Trophoblast cell (in vitro differentiated cells and primary cell): ENCODE measurements around the gene DNAJC22.
"Not testable (repeated sequence)": the region's sequence is repeated elsewhere in the genome, so short reads cannot be mapped to it uniquely, and the experiment has no call there.

Experiments used
- DNase-seq, 2 donors: peaks; one replicate each; pipeline ENCODE4 v3.0.0-alpha.2; 2016
- H2AFZ ChIP-seq: 2 replicates; pipeline ENCODE4 v1.6.1; 2013; ENCODE audit warnings: low read length, moderate library complexity, mild to moderate bottlenecking; ENCODE audit not compliant: insufficient read depth, poor library complexity
- H2AK5ac ChIP-seq: 2 replicates; pipeline ENCODE4 v1.6.1; 2013; ENCODE audit warnings: mild to moderate bottlenecking, low read length
- H2BK120ac ChIP-seq: 2 replicates; pipeline ENCODE4 v1.6.1; 2013; ENCODE audit warnings: low read length, mild to moderate bottlenecking, moderate library complexity; ENCODE audit not compliant: insufficient read depth, poor library complexity
- H2BK12ac ChIP-seq: 2 replicates; pipeline ENCODE4 v1.6.1; 2013; ENCODE audit warnings: mild to moderate bottlenecking, low read length, moderate library complexity
- H2BK5ac ChIP-seq: 2 replicates; pipeline ENCODE4 v1.6.1; 2013; ENCODE audit warnings: low read length, low read depth, moderate library complexity, mild to moderate bottlenecking; ENCODE audit not compliant: poor library complexity
- H3K14ac ChIP-seq: 2 replicates; pipeline ENCODE4 v1.6.1; 2013; ENCODE audit warnings: mild to moderate bottlenecking, low read length
- H3K18ac ChIP-seq: 2 replicates; pipeline ENCODE4 v1.6.1; 2013; ENCODE audit warnings: mild to moderate bottlenecking, low read length
- H3K23ac ChIP-seq: 2 replicates; pipeline ENCODE4 v1.6.1; 2013; ENCODE audit warnings: low read length
- H3K27ac ChIP-seq: 2 replicates; pipeline ENCODE4 v1.5.1; 2013; ENCODE audit warnings: low read depth, mild to moderate bottlenecking, inconsistent platforms, low read length, moderate library complexity
- H3K27me3 ChIP-seq: 2 replicates; pipeline ENCODE4 v1.6.1; 2013; ENCODE audit warnings: inconsistent platforms, mild to moderate bottlenecking, low read length, moderate library complexity; ENCODE audit not compliant: insufficient read depth
- H3K36me3 ChIP-seq, 2 experiments: 1 replicate in 1 of 2; 2 replicates in 1 of 2; pipeline ENCODE4 v1.6.1; 2013; ENCODE audit warnings: low read length in 2 of 2, mild to moderate bottlenecking in 2 of 2, moderate library complexity in 1 of 2; ENCODE audit not compliant: insufficient read depth in 2 of 2, control insufficient read depth in 1 of 2
- H3K4ac ChIP-seq: 2 replicates; pipeline ENCODE4 v1.6.1; 2013; ENCODE audit warnings: low read depth, mild to moderate bottlenecking, low read length, moderate library complexity
- H3K4me1 ChIP-seq, 2 experiments: 1 replicate in 1 of 2; 2 replicates in 1 of 2; pipeline ENCODE4 v1.6.1; 2013; ENCODE audit warnings: low read length in 2 of 2, mild to moderate bottlenecking in 2 of 2, moderate library complexity in 1 of 2; ENCODE audit not compliant: insufficient read depth in 2 of 2, control insufficient read depth in 1 of 2
- H3K4me2 ChIP-seq: 2 replicates; pipeline ENCODE4 v1.6.1; 2013; ENCODE audit warnings: inconsistent platforms, mild to moderate bottlenecking, low read length, moderate library complexity
- H3K4me3 ChIP-seq: 2 replicates; pipeline ENCODE4 v1.5.1; 2013; ENCODE audit warnings: mild to moderate bottlenecking, low read depth, low read length, inconsistent platforms
- H3K79me1 ChIP-seq: one replicate; pipeline ENCODE4 v1.6.1; 2013; ENCODE audit warnings: low read length
- H3K79me2 ChIP-seq: 2 replicates; pipeline ENCODE4 v1.6.1; 2013; ENCODE audit warnings: low read length, mild to moderate bottlenecking; ENCODE audit not compliant: control insufficient read depth, insufficient read depth, poor library complexity
- H3K9ac ChIP-seq: 2 replicates; pipeline ENCODE4 v1.6.1; 2013; ENCODE audit warnings: mild to moderate bottlenecking, low read length
- H3K9me3 ChIP-seq: 2 replicates; pipeline ENCODE4 v1.6.1; 2013; ENCODE audit warnings: low read depth, mild to moderate bottlenecking, control low read depth, inconsistent platforms, low read length; ENCODE audit not compliant: insufficient read depth
- H4K12ac ChIP-seq: 2 replicates; pipeline ENCODE4 v1.6.1; 2013; ENCODE audit warnings: low read depth, mild to moderate bottlenecking, low read length, moderate library complexity
- H4K8ac ChIP-seq: 2 replicates; pipeline ENCODE4 v1.6.1; 2013; ENCODE audit warnings: low read depth, mild to moderate bottlenecking, low read length, moderate library complexity
- H4K91ac ChIP-seq: one replicate; pipeline ENCODE4 v1.6.1; 2013; ENCODE audit warnings: low read depth, mild to moderate bottlenecking, low read length, moderate library complexity
- WGBS: extraction: QIAGEN DNeasy Blood & Tissue Kit; methylation state at CpG from one replicate; pipeline ENCODE4 v1.1.7; 2013; ENCODE audit warnings: missing lambda C conversion rate; ENCODE audit not compliant: insufficient read length, insufficient coverage; ENCODE audit errors: extremely low coverage; 5-methylcytosine and 5-hydroxymethylcytosine counted together

The DNAJC22 gene

DNA sequence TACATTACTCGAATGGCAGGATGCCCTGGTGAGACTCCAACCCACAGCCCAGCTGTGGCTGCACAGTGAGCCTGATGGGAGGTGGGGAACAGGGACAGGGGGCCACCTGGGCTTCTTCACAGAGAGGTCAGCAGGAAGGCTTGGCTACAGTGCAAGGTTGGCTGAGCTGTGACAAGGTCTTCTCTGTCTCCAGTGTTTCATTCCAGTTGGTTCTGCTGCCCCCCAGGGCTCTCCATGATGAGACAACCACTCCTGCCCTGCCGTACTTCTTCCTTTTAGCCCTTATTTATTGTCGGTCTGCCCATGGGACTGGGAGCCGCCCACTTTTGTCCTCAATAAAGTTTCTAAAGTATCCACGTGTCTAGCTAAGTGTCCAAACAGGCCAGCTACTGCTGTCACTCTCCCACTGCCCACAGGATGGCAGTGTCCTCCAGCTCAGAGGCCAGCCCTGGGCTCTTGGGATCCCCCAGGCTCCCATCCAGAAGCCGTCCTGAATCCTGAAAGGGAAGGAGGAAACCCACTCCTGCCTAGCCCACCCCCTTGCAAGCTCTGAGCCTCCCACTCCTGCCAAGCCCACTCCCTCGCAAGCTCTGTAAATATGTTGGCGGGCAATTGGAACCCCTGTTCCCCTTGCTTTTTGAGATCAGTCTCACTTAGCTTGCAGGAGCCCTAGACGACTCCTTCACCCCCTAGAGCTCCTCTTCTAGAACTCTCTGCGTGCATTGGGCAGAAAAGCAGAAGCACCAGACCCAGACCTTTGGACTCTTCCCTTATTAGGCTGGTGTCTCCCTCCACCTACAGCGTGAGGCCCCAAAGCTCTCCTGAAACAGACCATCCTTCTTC, 15.1 kb upstream of the DNAJC22 start:
- Histone ChIP-seq H3K18ac (no peak overlapping the region), H3K27me3 (peaks cover 23% of the 10 kb centered on the region), H3K36me3 (peaks cover 33% of the 10 kb centered on the region in 2 experiments), H3K79me2 (no peaks in the 10 kb centered on the region), H2BK12ac (no peak overlapping the region), H3K9ac (no peak overlapping the region), H2BK5ac (no peak overlapping the region), H3K4me1 (peaks cover 0 to 2% of the 10 kb centered on the region in 2 experiments), H2AK5ac (no peak overlapping the region), H4K8ac (no peak overlapping the region), H3K14ac (no peak overlapping the region), H3K79me1 (no peaks in the 10 kb centered on the region), H3K4me2 (no peak overlapping the region), H2BK120ac (no peak overlapping the region), H3K4ac (no peak overlapping the region), H3K27ac (no peak overlapping the region), H4K12ac (no peak overlapping the region), H3K4me3 (no peak overlapping the region), H2AFZ (no peak overlapping the region), H3K9me3 (peaks cover 10% of the 10 kb centered on the region), H4K91ac (no peak overlapping the region), H3K23ac (no peak overlapping the region)
- peak; percentile 68 to 81 for DNase-seq
- no CpG with 5 or more reads among the region's 11 CpGs for WGBS

DNA sequence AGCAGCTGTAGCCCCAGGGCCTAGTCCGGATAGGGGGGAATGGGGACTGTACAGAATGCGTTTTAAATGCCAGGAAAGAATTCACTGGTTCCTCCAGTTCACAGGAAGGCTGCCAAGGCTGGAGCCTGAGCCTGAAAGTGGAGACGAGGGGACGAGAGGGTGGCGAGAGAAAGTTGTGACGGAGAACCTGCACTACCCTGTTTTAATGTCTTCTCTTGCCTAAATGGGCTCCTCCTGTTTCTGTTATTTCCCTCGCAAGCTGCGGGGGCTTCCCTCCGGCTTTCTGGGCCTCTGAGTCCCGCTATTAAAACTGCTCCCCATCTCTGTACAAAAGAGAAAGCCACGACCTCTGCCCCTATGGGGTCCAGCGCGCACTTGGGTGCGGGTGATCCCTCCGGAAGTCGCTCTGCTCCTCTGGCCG, 14.2 kb upstream of the DNAJC22 start:
- Histone ChIP-seq H4K12ac (no peak overlapping the region), H3K9ac (no peak overlapping the region), H3K4me2 (no peak overlapping the region), H2BK120ac (no peak overlapping the region), H4K8ac (no peak overlapping the region), H4K91ac (no peak overlapping the region), H3K4me1 (peaks cover 4 to 5% of the 10 kb centered on the region in 2 experiments), H3K4ac (no peak overlapping the region), H2BK12ac (no peak overlapping the region), H3K36me3 (peaks cover 25 to 29% of the 10 kb centered on the region in 2 experiments), H3K14ac (no peak overlapping the region), H3K79me2 (no peaks in the 10 kb centered on the region), H3K9me3 (peaks cover 13% of the 10 kb centered on the region), H2BK5ac (no peak overlapping the region), H2AK5ac (no peak overlapping the region), H3K18ac (no peak overlapping the region), H2AFZ (no peak overlapping the region), H3K27me3 (peaks cover 29% of the 10 kb centered on the region), H3K23ac (no peak overlapping the region), H3K79me1 (no peaks in the 10 kb centered on the region), H3K4me3 (no peak overlapping the region), H3K27ac (no peak overlapping the region)
- no peak for DNase-seq
- WGBS, result no CpG with 5 or more reads among the region's 17 CpGs

DNA sequence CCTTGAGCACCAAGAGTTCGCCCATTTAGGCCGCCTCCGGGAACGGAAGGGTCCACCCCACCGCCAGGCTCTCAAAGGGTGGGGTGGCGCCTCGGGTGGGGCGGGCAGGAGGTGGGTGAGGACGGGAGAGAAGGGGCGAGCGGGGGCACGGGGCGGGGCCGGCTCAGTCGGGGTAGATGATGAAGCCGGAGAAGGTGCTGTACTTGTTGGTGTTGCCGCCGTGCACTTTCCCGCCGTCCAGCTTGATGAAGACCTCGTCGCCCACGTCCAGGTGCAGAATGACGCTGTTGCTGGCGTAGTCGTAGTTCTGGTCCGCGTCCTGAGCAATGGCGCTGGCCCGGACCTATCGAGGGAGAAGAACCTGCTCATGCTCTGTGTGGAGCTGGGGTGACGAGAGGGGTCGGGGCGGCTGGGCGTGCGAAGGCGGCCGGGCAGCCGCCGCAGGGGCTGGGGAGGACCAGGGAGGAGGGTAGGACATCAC, 13.8 kb upstream of the DNAJC22 start:
- no peak overlapping the region for H3K23ac ChIP-seq
- no peak overlapping the region for H2BK120ac ChIP-seq
- no peak overlapping the region for H4K12ac ChIP-seq
- no peak overlapping the region for H4K91ac ChIP-seq
- no peak overlapping the region for H3K4me2 ChIP-seq
- H3K27ac ChIP-seq, result no peak overlapping the region
- H3K36me3 ChIP-seq, result peaks cover 25 to 29% of the 10 kb centered on the region in 2 experiments
- H3K14ac ChIP-seq, result no peak overlapping the region
- no peak overlapping the region for H4K8ac ChIP-seq
- no CpG with 5 or more reads among the region's 40 CpGs for WGBS
- H3K4me3 ChIP-seq, result peak overlapping the region; percentile 46
- H3K79me2 ChIP-seq, result no peaks in the 10 kb centered on the region
- H3K79me1 ChIP-seq, result no peaks in the 10 kb centered on the region
- no peak for DNase-seq
- peaks cover 4 to 5% of the 10 kb centered on the region in 2 experiments for H3K4me1 ChIP-seq
- H3K27me3 ChIP-seq, result peaks cover 34% of the 10 kb centered on the region
- no peak overlapping the region for H2BK5ac ChIP-seq
- no peak overlapping the region for H3K4ac ChIP-seq
- H2AK5ac ChIP-seq, result no peak overlapping the region
- H3K18ac ChIP-seq, result no peak overlapping the region
- no peak overlapping the region for H2BK12ac ChIP-seq
- H3K9ac ChIP-seq, result no peak overlapping the region
- peaks cover 13% of the 10 kb centered on the region for H3K9me3 ChIP-seq
- no peak overlapping the region for H2AFZ ChIP-seq

GRCh38 chr12:49333778-49334177, 12.9 kb upstream of the DNAJC22 start:
- DNase-seq, H3K14ac ChIP-seq, H3K79me2 ChIP-seq, H3K9ac ChIP-seq, H3K4me1 ChIP-seq, H3K23ac ChIP-seq, H3K4me2 ChIP-seq, H2BK120ac ChIP-seq, H3K79me1 ChIP-seq, H4K8ac ChIP-seq, H2BK12ac ChIP-seq, H4K12ac ChIP-seq, H3K4ac ChIP-seq, H4K91ac ChIP-seq, H3K18ac ChIP-seq, H2AFZ ChIP-seq, H3K4me3 ChIP-seq, H3K27ac ChIP-seq, H2BK5ac ChIP-seq, H2AK5ac ChIP-seq: not testable (repeated sequence)
- WGBS, result no CpG with 5 or more reads among the region's 21 CpGs
- H3K36me3 ChIP-seq, result peaks cover 24 to 27% of the 10 kb centered on the region in 2 experiments
- H3K27me3 ChIP-seq, result peaks cover 42% of the 10 kb centered on the region
- peaks cover 13% of the 10 kb centered on the region for H3K9me3 ChIP-seq
